MM.1S (cell line): Measurements from ENCODE around the gene SLC51B.

Source experiments
- CTCF ChIP-seq: fragments of 300-600 bp; sonication (generic); IDR thresholded peaks from 2 replicates; pipeline ENCODE4 v1.5.1; 2016; ENCODE audit warnings: antibody characterized with exemption, low read length, mixed read lengths
- EZH2phosphoT487 ChIP-seq: fragments of 300-600 bp; sonication (generic); IDR thresholded peaks from 2 replicates; pipeline ENCODE4 v1.6.1; 2018; ENCODE audit warnings: antibody characterized with exemption, low read length

- TF ChIP-seq EZH2phosphoT487 (no peak), CTCF (no peak)
Observed at GRCh38 chr15:65092911-65093792, 48.0 kb downstream of the SLC51B start.
